HepG2 (cell line): ENCODE results near the gene LSM2. TPM values are rescaled to one million over a fixed set of nuclear protein-coding genes. Genes with fewer than 3 reads are reported as not detected.

Experiments
- BCL6 ChIP-seq: IDR thresholded peaks from 2 replicates; pipeline ENCODE4 v1.6.1; 2016; ENCODE audit warnings: missing genetic modification reagents, missing compliant biosample characterization
- IRX3 ChIP-seq: sonication (generic); formaldehyde crosslinking; IDR thresholded peaks from 2 replicates; pipeline ENCODE4 v1.8.1; 2023; ENCODE audit warnings: mild to moderate bottlenecking, low read depth, missing genetic modification reagents, borderline replicate concordance
- NR0B2 ChIP-seq: sonication (generic); formaldehyde crosslinking; IDR thresholded peaks from 2 replicates; pipeline ENCODE4 v1.4.0; 2020; ENCODE audit warnings: mild to moderate bottlenecking, missing genetic modification reagents
- PCBP1 ChIP-seq: fragments of 200-400 bp; formaldehyde crosslinking; IDR thresholded peaks from 2 replicates; pipeline ENCODE4 v1.6.1; 2017; ENCODE audit warnings: mild to moderate bottlenecking, low read depth, low read length, borderline replicate concordance
- THAP11 ChIP-seq: IDR thresholded peaks from 2 replicates; pipeline ENCODE4 v1.6.1; 2016; ENCODE audit warnings: missing biosample characterization, missing genetic modification reagents
- USF2 ChIP-seq, 2 experiments: sonication (generic) in 1 of 2; formaldehyde crosslinking in 1 of 2; IDR thresholded peaks; 2 replicates each; pipeline versions ENCODE4 v1.5.1 to v1.6.1; 2011 to 2020; ENCODE audit warnings: borderline replicate concordance in 1 of 2, low read depth in 1 of 2, low read length in 1 of 2, mild to moderate bottlenecking in 1 of 2, missing genetic modification reagents in 1 of 2, moderate library complexity in 1 of 2
- ZBTB10 ChIP-seq: sonication (generic); formaldehyde crosslinking; IDR thresholded peaks from 2 replicates; pipeline ENCODE4 v1.4.0; 2020; ENCODE audit warnings: missing genetic modification reagents, borderline replicate concordance
- ZBTB40 ChIP-seq, 2 experiments: fragments of 450-650 bp in 1 of 2; sonication (generic) in 1 of 2; formaldehyde crosslinking in 1 of 2; IDR thresholded peaks; 2 replicates each; pipeline versions ENCODE4 v1.6.1 to v1.8.0; 2016 to 2022; ENCODE audit warnings: antibody characterized with exemption in 1 of 2, mild to moderate bottlenecking in 1 of 2, missing genetic modification reagents in 1 of 2
- ZNF230 ChIP-seq: sonication (generic); formaldehyde crosslinking; IDR thresholded peaks from 2 replicates; pipeline ENCODE4 v1.4.0; 2020; ENCODE audit warnings: mild to moderate bottlenecking, missing genetic modification reagents
- ZNF253 ChIP-seq: sonication (generic); formaldehyde crosslinking; IDR thresholded peaks from 2 replicates; pipeline ENCODE4 v1.8.0; 2022; ENCODE audit warnings: mild to moderate bottlenecking, missing genetic modification reagents, borderline replicate concordance
- ZNF7 ChIP-seq: IDR thresholded peaks from 2 replicates; pipeline ENCODE4 v1.6.1; 2016; ENCODE audit warnings: missing biosample characterization, missing genetic modification reagents
- ZSCAN20 ChIP-seq: sonication (generic); formaldehyde crosslinking; IDR thresholded peaks from 2 replicates; pipeline ENCODE4 v1.4.0; 2020; ENCODE audit warnings: missing genetic modification reagents, mild to moderate bottlenecking, borderline replicate concordance
- polyA plus RNA-seq, 8 experiments: library from polyadenylated mRNA; depleted of rRNA in 3 of 8; stranded (reverse) in 7 of 8; unstranded in 1 of 8; fragments of >200 nt; fragmentation: Illumina TruSeq in 4 of 8; extraction: Trizol in 4 of 8; gene quantifications; 2 replicates each; pipeline versions ENCODE4 v1.2.1 to v1.2.3, GENCODE V29; 2011 to 2016; ENCODE audit warnings: low read depth in 4 of 8, missing spikeins in 1 of 8, mixed read lengths in 1 of 8; ENCODE audit not compliant: insufficient read depth in 1 of 8
- total RNA-seq, 5 experiments: library from RNA; depleted of rRNA; stranded (reverse); fragments of >200 nt; fragmentation: Illumina TruSeq; extraction: Trizol; gene quantifications; 2 replicates each; pipeline ENCODE4 v1.2.3, GENCODE V29; 2016; ENCODE audit warnings: low read depth in 1 of 5

LSM2 gene
- total and polyA plus RNA-seq, 2 of the 13 experiments (the other 11 are each of a cell fraction or from before 2014, with no cell fraction given), result 69.4 to 90.5 TPM

DNA sequence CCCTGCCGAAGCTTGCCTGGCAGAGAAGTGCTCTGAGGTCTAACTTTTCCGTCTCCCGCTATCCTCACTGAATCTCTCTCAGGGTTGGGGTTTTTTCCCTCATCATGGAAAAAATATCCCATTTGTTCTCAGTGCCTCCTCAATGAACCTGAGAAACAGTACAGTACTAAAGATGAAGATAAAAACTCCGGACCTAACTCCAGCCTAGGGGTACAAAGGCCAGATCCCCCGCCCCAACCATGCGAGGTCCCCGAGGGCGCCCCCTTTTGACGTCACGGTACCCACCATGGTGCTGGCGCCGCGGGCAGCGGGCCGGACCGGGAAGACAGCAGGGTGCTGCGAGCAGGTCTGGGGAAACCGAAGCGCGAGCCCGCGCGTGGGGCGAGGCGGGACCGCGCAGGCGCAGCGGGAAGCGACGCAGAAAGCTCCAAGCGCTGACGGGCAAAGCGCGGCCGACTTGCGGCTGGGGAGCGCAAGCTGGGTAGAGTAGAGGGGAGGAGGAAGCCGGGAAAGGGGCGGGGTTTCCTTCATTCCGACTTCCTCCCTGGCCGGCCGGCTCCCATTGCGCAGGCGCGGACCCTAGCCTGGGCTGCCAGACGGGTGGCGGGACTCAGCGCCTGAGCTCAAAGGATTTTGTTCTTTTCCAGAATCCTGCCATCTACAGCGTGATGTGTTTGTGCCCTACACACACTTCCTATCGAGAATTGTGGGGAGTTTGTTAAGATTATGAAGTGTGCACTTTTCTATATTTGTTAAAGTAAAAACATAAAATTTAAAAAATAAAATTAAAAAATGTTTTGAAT, at the start of gene LSM2 (continued):
- TF ChIP-seq ZBTB10 (CRISPR knock-in tag) (peak; percentile 96), NR0B2 (CRISPR knock-in tag) (peak; percentile 86), ZNF7 (no peak), USF2 (IDR thresholded peaks at IDR 0.05; ENCODE audit: low read depth, low read length) (no peak), USF2 (CRISPR knock-in tag; IDR thresholded peaks at IDR 0.05; ENCODE audit: borderline replicate concordance) (no peak), THAP11 (peak; percentile 90), ZNF230 (peak; percentile 93), ZSCAN20 (CRISPR knock-in tag) (peak; percentile 94), ZNF253 (CRISPR knock-in tag) (no peak; the same call in 1 of the 2 replicates), ZBTB40 (IDR thresholded peaks at IDR 0.05) (no peak), ZBTB40 (CRISPR knock-in tag; IDR thresholded peaks at IDR 0.05) (peak; percentile 86; the same call in 1 of the 2 replicates), IRX3 (CRISPR knock-in tag) (0 out of 2 replicates have a peak, but pooled peaks have one; percentile 87), BCL6 (peak; percentile 73), PCBP1 (no peak)
